Liver (tissue), 3 donors: ENCODE data around the gene PTPRD.

Experiments used
- ATF3 ChIP-seq: IDR thresholded peaks from 2 replicates; pipeline ENCODE4 v1.6.1; 2016; ENCODE audit warnings: antibody characterized with exemption
- CTCF ChIP-seq: fragments of 150-350 bp; IDR thresholded peaks from 2 replicates; pipeline ENCODE4 v1.5.1; 2017; ENCODE audit warnings: improper control_type of control experiment, low read depth, low read length; ENCODE audit not compliant: missing input control
- GABPA ChIP-seq, 2 donors: IDR thresholded peaks in 1 of 2; conservative IDR thresholded peaks in 1 of 2; 2 replicates each; pipeline ENCODE4 v1.6.1; 2016; ENCODE audit warnings: antibody characterized with exemption in 2 of 2, mild to moderate bottlenecking in 1 of 2, moderate library complexity in 1 of 2
- HNF4G ChIP-seq: IDR thresholded peaks from 2 replicates; pipeline ENCODE4 v1.6.1; 2016; ENCODE audit warnings: antibody characterized with exemption
- RAD21 ChIP-seq, 2 donors: IDR thresholded peaks; 2 replicates each; pipeline ENCODE4 v1.6.1; 2016; ENCODE audit warnings: antibody characterized with exemption in 2 of 2, mild to moderate bottlenecking in 2 of 2
- REST ChIP-seq: IDR thresholded peaks from 2 replicates; pipeline ENCODE4 v1.6.1; 2016; ENCODE audit warnings: antibody characterized with exemption, mild to moderate bottlenecking
- RXRA ChIP-seq, 2 donors: IDR thresholded peaks; 2 replicates each; pipeline ENCODE4 v1.6.1; 2017 to 2018; ENCODE audit warnings: antibody characterized with exemption in 2 of 2, mild to moderate bottlenecking in 1 of 2
- TAF1 ChIP-seq: conservative IDR thresholded peaks from 2 replicates; pipeline ENCODE4 v1.6.1; 2016; ENCODE audit warnings: antibody characterized with exemption, mild to moderate bottlenecking
- YY1 ChIP-seq: IDR thresholded peaks from 2 replicates; pipeline ENCODE4 v1.6.1; 2016; ENCODE audit warnings: antibody characterized with exemption, mild to moderate bottlenecking
- ZBTB33 ChIP-seq: IDR thresholded peaks from 2 replicates; pipeline ENCODE4 v1.6.1; 2016; ENCODE audit warnings: antibody characterized with exemption
- donor health status: healthy.
- donor health status: healthy.

- TF ChIP-seq REST (no peak), ATF3 (no peak), CTCF (no peak), RAD21 (IDR thresholded peaks at IDR 0.05) (no peak), TAF1 (no peak), RXRA (IDR thresholded peaks at IDR 0.05) (no peak), YY1 (no peak), GABPA (IDR thresholded peaks at IDR 0.05 in 1 of 2, conservative IDR thresholded peaks at IDR 0.05 in 1 of 2) (no peak), HNF4G (no peak), ZBTB33 (no peak)
These were observed 1887.2 kb downstream of the PTPRD start for GRCh38 chr9:8725635-8726034.
